IPS DF 4.7 (cell line): ENCODE data around the gene GPAM.
"Not testable (repeated sequence)": the region's sequence is repeated elsewhere in the genome, so short reads cannot be mapped to it uniquely, and the experiment has no call there.

Experiments used
- DNase-seq: peaks from one replicate; pipeline ENCODE4 v3.0.0-alpha.2; 2013; ENCODE audit warnings: low spot score; ENCODE audit errors: extremely low read depth

Gene GPAM

DNA sequence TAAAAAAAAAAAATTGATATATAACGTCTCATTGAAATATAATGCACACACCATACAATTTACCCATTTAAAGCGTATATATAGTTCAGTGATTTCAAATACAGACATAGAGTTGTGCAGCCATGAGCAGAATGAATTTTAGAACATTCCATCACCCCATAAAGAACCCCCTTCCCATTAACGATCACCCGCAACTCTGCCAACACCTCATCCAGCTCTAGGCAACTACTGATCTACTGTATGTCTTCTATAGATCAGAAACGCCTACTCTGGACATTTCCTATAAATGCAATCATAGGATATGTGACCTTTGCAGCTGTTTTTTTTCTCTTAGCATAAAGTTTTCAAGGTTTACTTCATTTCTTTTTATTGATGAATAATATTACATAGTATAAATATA is 33.4 kb upstream of the GPAM start:
- DNase-seq = no peak

DNA sequence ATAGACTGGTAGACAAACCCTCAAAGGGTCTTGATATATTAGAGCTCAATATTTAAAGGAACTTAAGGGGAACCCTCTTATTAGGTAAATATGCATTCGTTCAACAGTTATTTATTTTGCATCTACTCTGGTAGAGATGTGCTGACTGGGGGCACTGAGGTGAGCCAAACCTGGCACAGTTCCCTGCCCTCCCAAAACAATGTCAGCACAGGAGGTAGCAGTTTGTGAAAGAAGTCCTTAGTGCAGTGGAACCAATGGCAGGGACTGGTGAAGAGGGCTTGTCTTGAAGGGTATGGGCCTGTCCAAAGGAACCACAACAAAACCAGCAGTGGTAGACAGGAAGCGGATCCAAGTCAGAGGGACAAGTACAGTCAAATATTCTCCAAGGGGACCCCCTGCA is 32.6 kb upstream of the GPAM start:
- DNase-seq = no peak

DNA sequence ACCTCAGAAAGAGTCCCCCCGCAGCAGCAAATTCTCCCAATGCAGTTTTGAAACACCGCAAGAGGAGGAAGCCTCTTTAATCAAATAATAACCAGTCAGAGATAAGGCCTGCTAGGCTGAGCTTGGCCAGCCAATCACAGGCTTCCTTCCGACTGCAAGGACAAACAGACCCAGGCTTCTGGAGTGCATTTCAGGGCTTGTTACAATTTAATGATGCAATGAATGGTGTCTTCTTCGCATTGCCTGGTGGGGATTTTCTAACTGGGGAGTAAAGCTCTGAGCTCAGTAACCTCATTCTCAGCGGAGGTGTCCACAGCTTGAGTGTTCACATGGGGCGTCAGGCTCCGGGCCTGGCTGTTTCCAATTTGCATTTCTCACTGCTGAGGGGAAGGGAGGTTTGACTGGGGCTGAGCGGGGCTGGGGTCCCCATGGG is 31.8 kb upstream of the GPAM start:
- no peak for DNase-seq

DNA sequence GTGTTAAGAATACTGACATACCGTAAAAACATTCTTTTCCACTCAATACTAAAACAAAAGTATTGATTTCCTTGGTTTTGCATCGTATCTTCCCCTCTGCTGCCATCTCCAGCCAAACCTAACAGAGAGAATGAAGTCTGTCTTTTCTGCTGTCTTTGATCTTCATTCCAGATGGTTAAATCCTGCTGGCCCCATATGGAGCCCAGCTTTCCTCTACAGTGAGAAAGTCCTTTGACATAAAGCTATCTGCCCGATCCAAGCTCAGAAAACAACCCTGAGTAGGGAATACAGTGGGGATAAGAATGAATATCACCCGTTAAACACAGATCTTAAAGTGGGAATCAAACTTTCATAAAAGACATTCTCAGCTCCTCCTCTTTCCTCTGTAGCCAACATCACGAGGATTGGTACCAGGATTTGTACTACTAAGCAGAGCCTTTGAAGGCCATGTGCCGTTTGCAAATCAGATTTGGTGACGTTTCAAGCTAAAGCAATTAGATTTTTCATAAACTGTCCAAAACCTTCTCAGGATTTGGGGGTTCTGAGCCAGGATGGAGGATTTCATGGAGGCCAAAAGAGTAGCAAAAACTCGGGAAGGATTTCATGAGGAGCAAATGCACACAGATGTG is 30.8 kb upstream of the GPAM start:
- DNase-seq = no peak

DNA sequence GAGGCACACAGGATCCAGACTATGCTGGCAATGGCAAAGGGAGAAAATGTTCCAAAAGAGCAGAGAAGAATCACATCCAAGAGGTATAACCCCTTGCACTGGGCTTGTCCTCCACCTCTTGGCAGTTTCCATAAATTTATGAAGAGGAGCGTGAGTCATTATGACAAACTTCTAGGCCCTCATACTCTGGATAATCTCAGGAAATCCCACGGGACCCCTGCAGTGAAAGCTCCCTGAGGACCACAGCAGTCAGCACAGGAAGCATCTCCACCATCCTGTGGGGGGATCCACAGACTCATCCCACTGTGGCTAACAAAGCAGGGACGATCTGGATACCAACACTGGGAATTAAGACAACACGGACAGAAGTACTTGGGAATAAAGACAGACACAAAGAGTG is 30.3 kb upstream of the GPAM start:
- no peak for DNase-seq

DNA sequence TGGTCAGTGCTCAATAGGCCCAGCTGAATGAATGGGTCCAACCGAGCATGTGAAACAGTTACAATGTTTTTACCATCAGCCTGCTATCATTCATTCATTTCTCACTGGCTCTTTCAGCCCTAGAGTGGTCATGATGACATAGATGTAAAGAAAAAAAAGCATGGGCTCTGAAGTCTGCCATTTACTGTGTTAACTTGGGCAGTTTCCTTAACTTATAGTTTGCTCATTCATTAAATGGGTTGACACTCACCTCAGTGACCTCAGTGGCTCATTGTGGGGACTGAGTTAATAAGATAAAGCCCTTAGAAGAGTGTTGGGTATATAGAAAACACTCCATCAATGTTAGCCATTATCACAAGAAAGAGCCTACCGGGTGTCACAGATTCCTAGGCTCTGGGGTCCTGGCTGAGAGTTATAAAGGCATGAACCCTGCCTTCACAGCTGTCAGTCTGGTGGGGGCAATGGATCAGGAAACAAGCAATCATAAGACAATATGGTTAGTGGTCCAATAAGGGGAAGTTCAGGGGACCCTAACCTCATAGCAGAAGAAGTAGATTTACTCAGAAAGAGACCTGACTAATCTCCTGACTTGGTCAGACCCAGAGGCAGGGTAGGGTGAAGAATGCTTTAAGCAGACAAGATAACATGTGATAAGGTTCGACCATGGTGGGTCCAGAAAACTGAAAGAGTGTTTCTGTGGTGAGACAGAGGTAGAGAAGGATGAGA is 29.7 kb upstream of the GPAM start:
- no peak for DNase-seq

DNA sequence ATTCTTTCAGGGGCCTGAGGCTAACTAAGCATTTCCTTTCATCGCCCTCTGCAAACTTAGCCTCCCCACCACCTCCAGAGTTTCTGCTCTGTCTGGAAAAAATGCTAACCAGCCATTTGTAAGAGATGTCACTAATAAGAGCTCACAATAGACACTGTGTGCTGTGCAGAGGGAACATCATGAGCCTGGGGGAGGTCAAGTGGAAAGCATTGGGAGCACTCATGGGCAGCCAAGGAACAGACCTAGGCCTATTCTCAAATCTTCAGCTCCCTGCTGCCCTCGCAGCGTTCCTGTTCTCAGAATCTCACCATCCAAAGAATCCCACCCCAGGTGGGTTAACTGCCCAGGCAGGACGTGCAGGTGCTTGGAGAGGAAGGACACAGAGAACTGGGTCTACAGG is 27.1 kb upstream of the GPAM start:
- DNase-seq = no peak

DNA sequence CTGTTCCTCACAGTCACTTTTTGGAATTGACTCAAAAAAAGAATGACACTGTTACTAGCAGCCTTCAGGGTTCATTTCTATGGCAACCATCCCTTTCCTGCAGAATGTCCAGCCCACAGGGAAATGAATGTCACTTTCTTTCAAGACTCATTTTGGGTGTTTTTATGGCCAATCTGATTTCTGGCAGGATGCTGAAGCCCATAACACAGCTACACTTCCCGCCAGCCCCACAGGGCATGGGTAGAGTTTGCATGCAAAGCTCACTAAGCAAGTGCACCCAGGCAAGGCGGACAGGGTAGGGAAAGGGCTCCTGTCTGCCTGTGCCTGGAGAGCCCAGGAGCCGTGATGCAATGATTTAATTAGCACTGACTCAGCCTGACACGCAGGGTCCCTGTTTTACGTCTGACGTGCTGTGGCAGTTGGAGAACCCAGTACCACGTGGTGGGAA is 26.1 kb upstream of the GPAM start:
- no peak for DNase-seq

DNA sequence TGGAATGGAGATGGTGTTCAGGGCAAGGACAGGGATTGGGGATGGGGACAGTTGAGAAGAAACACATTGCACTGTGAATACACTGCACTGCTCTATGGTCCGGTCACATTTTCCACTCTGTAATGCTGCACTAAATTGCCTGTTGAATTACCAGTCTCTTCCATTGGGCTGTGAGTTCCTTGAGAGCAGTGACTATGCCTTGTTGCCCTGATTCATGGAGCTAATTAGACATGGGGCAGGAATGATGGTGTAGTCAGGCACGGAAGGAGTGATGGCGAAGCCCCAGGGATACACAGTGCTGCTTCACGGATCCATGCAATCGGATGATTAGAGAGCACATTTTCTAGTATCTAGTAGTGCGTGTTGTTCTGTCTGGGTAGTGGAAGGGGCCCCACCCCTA is 25.4 kb upstream of the GPAM start:
- no peak for DNase-seq

DNA sequence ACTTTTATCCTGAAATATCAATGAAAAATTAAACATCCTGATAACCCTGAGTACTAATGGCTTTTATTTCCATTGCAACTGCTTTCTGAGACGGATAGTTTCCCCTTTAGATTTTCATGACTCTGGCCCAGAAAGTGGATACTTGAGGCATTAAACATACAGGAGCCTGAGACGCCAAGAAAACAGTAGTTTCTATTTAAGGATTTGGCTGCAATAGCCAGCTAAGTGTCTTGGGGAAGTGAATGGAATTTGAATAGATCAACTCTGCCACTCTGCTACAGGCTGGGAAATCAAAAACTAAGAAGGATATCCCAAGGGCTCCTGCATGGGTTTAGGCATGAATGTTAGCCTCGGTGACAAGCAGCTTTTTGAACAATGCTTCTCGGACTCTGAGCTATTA is 24.7 kb upstream of the GPAM start:
- DNase-seq = no peak

DNA sequence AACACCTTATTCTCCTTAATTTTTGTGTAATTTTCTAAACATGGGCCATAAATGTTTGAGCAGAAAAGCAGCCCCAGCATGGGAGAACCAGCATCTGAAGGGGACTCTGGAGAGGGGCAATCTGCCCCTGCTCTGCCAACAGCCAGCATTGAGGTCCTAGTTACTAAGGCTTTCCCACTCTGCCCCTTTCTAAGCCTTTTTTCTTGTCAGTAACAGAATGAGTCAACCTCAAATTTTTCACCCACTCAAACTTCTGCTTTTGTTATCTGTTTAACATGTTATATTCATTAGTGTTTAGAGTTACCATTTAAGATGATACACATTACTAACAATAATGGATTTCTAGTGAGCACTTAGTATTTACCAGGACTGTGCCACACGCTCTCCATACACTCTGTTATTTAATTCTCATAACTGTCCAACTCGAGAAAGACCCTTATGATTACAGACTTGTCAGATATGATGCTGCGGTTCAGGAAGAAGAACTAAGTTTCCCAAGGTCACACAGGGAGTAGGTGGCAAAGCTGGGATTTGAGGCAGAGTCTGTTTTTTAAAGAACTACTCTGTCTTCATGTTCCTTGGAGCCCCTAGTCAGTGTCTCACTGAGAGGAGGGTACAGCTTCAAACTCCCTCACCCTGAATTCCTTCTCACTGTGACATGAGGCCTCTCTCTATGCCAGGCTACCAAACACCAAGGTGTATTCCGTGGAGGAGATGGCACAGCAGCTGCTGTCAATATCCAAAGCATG is 19.9 kb upstream of the GPAM start:
- no peak for DNase-seq

DNA sequence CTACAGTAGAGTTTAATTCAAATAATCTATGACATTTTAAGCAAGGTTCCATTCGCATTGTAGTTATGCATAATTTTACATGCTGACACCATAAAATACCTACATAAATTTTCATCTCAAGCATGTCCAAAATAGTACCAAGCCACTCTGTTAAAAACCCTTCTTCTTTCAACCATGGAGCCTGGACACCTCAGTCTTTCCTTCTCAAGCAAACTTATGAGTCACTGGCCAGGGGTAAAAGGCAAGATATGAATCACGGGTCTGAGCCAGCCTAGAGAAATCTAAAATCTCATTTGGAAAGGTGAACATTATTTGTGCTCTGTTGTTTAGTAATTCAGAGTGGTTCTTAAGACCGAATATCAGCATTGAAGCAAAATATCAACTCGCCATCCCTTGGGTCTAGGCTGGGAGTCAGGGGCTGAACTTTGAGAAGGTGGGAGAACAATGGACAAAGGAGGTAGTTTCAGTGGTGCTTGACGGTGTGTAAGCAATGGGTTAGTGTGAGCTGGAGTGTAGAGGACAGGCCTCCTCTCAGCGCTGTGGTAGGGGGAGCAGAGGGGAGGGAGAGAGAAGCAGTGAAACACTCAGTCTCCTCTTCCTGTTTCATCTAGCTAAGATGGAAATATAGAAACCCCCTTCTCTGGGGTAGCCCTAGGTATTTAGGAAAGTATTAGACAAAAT is 19.1 kb upstream of the GPAM start:
- DNase-seq = no peak

DNA sequence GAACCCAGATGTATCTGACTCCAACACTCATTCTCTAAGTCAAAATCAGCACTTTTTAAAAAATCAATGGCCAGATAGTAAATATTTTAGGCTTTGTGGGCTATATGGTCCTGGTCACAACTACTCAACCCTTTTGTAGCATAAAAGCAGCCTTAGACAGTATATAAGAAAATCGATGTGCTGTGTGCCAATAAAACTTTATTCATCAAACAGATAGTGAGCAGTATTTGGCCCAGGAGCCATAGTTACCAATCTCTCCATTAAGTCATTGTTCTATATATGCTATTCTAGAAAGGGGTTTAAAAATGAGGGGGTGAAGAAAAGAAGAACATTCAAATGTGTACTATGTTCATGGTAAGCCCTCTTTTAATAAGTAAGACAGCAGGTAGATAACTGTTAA is 18.5 kb upstream of the GPAM start:
- DNase-seq = no peak

DNA sequence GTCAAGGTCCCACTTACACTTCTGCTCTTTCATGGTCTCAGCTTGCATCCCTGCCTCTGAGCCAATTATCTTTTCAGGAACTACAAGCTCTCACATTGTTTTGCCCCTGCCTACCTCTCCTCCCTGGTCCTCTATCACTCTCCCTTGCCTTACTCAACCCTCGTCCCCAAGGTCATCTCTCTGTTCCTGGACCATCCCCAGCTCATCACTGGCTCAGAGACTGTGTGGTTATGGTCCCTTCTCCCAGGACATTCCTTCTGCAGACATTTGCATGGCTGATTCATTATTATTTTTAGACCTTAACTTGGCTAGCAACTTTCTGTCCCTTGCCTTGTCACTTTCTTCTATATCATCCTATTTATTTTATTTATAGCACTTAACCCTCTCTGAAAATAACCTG is 17.8 kb upstream of the GPAM start:
- no peak for DNase-seq

DNA sequence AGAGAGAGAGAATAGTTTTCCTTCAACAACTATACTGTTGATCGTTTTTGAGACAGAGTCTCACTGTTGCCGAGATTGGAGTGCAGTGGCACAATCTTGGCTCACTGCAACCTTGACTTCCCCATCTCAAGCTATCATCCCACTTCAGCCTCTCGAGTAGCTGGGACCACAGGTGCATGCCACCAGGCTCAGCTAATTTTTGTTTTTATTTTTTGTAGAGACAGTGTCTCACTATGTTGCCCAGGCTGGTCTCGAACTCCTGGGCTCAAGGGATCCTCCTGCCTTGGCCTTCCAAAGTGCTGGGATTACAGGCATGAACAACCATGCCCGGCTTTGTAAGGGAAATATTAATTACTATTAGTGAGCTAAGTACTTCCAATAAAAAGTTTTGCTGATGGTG is 16.7 kb upstream of the GPAM start:
- not testable (repeated sequence) for DNase-seq

DNA sequence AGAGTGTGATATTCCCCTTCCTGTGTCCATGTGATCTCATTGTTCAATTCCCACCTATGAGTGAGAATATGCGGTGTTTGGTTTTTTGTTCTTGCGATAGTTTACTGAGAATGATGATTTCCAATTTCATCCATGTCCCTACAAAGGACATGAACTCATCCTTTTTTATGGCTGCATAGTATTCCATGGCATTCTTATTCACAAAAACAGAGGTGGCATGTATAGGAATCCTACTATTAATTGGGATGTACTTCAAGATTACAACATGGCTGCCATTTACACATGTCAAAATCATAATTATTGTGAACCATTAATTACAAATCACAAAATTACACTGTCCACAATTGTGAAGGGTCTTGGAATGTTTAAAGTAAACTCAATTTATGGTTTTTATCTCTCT is 14.1 kb upstream of the GPAM start:
- not testable (repeated sequence) for DNase-seq

DNA sequence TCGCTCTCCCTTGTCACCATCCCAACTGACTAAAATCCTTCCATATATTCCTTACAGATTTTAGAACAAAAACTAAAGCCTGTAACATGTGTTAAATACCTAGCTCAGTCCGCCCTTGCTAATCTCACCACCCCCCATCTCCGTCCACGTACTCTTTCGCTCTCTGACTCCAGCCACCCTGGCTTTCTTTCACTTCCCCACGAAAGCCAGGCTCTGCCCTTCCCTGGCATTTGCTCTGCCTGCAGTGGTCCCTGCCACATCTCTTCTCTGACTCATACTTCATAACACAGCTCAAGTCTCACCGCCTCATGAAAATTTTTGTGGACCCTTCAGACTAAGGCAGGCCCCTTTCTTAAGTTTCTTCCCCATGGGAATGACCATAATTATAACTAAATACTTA is 11.7 kb upstream of the GPAM start:
- DNase-seq = no peak

DNA sequence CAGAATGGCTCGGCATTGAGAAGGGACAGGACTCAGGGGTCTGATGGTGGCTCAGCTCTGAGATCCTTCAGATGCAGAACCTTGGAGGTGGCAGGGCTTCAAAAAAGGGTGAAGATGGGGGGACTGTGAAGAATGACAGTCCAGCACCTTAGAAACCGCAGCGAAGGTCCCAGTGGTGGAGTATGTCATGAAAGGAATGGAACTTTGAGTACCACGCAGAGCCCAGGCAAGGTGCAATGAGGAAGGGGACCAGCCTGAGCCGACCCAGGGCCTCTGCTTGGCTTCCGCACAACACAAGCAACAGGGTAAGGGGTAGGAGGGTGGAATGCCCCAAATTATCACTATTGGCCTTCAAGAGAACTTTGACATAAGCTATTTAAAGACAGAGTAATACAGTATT is 8.2 kb upstream of the GPAM start:
- DNase-seq = no peak

DNA sequence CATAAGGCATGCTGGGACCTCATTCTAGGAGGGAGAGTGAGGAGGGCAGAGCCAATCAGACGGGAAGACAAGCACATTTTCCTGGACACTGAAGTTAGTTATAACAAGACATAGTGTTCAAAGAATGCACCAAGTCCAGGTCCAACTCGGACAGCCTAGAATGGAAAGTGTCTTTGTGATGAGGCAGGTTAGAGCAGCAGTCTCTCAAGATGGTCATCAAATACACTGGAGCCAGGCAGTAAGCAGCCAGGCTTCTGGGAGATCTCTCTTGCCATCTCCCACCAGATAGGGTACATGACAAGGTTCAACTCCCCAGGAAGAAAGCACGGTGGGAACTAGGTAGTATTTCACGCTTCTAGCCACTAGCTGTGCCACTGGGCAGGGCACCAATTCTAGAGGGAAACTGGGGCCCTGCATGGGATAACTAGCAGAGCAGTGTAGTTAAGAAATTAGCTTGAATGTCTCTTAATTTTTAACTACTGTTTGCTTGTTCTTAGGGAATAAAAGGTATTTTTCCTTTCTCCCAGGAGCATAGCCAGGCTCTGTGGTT is 7.6 kb upstream of the GPAM start:
- DNase-seq = no peak

DNA sequence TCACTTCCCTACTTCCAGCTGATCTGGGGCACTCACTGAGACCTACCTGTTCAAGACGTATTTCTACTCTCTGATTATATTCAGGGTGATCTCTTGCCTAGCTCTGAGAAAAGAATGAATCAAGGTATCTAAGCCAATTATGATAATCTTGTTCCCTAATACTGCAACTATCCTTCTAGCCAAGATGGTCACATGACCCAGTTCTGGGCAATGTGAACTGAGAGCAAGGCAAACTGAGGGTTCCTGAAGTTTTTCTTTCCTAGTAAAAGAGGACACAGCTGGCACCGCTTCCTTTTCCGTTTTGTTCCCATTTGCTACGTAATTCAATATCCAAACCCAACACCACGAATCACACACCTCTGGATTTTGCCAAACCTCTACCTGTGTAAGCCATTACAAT is 5.9 kb upstream of the GPAM start:
- DNase-seq = no peak

DNA sequence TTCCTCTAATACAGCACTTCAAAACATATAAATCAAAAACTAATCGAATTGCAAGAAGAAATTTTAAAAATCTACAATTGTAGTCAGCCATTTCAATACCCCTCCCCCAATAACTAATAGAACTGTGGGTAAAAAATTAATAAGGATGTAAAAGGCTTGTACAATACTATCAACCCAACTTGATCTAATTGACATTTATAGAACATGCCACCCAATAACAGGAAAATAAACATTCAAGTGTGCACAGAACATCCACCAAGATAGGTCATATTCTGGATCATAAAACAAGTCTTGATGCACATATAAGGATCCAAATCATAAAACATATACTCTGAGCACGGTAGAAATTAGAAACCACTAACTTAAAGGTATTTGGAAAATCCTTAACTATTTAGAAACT is 4.0 kb upstream of the GPAM start:
- no peak for DNase-seq

DNA sequence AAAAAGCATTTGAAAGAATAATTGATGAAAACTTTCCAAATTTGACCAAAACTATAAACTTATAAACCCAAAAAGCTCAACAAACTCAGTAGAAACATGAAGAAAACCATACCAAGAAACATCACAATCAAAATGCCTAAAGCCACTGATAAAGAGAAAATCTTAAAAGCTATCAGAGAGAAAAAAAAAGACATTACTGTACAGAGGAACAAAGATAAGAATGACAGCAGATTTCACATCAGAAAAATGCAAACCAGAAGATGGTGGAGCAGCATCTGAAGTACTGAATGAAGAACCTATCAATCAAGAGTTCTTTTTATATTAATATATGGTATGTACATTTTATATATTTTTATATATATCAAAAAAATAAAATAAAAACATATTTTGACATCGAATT is 2.4 kb upstream of the GPAM start:
- DNase-seq = no peak
